H9 (cell line): ENCODE measurements around the gene CSMD2. TPM values are rescaled to one million over a fixed set of nuclear protein-coding genes. Genes with fewer than 3 reads are reported as not detected.
A peak's percentile ranks its signal among the peaks of the same experiment; 100 is the strongest.

Source experiments
- DNase-seq: peaks from one replicate; pipeline ENCODE4 v3.0.0-alpha.2; 2017
- H2AFZ ChIP-seq: one replicate; pipeline ENCODE4 v1.6.1; 2013; ENCODE audit warnings: mild to moderate bottlenecking, low read length, control low read depth, moderate library complexity
- H2AK5ac ChIP-seq: 2 replicates; pipeline ENCODE4 v1.6.1; 2013; ENCODE audit warnings: low read length, control low read depth, mixed read lengths; ENCODE audit not compliant: insufficient read length
- H2BK120ac ChIP-seq: one replicate; pipeline ENCODE4 v1.6.1; 2013; ENCODE audit warnings: low read depth, mild to moderate bottlenecking, low read length, control low read depth, inconsistent platforms; ENCODE audit not compliant: poor library complexity, severe bottlenecking
- H2BK12ac ChIP-seq: 2 replicates; pipeline ENCODE4 v1.6.1; 2013; ENCODE audit warnings: low read length, control low read depth, mixed read lengths, low read depth; ENCODE audit not compliant: insufficient read length
- H2BK15ac ChIP-seq: 2 replicates; pipeline ENCODE4 v1.6.1; 2013; ENCODE audit warnings: low read depth, low read length, control low read depth
- H2BK20ac ChIP-seq: one replicate; pipeline ENCODE4 v1.6.1; 2013; ENCODE audit warnings: low read depth, mild to moderate bottlenecking, low read length, control low read depth, inconsistent platforms; ENCODE audit not compliant: poor library complexity, severe bottlenecking
- H2BK5ac ChIP-seq: 2 replicates; pipeline ENCODE4 v1.6.1; 2013; ENCODE audit warnings: low read length, control low read depth, mixed read lengths; ENCODE audit not compliant: insufficient read length
- H3K14ac ChIP-seq: 2 replicates; pipeline ENCODE4 v1.6.1; 2013; ENCODE audit warnings: low read length, control low read depth; ENCODE audit not compliant: insufficient read depth
- H3K18ac ChIP-seq: 2 replicates; pipeline ENCODE4 v1.6.1; 2013; ENCODE audit warnings: low read depth, mild to moderate bottlenecking, mixed read lengths, low read length, control low read depth; ENCODE audit not compliant: insufficient read length
- H3K23ac ChIP-seq: 2 replicates; pipeline ENCODE4 v1.6.1; 2013; ENCODE audit warnings: low read length, control low read depth, mixed read lengths, low read depth; ENCODE audit not compliant: insufficient read length
- H3K23me2 ChIP-seq: 2 replicates; pipeline ENCODE4 v1.6.1; 2013; ENCODE audit warnings: low read depth, mild to moderate bottlenecking, mixed read lengths, low read length, control low read depth; ENCODE audit not compliant: insufficient read length, poor library complexity, severe bottlenecking
- H3K27ac ChIP-seq: 2 replicates; pipeline ENCODE4 v1.5.1; 2013; ENCODE audit warnings: low read length, control low read depth, mixed read lengths, low read depth; ENCODE audit not compliant: insufficient read length
- H3K27me3 ChIP-seq: 2 replicates; pipeline ENCODE4 v1.6.1; 2013; ENCODE audit warnings: low read length, control low read depth, inconsistent platforms; ENCODE audit not compliant: insufficient read depth
- H3K4ac ChIP-seq: 2 replicates; pipeline ENCODE4 v1.6.1; 2013; ENCODE audit warnings: low read depth, mild to moderate bottlenecking, control low read depth, inconsistent platforms, low read length, moderate library complexity
- H3K4me1 ChIP-seq: 2 replicates; pipeline ENCODE4 v1.6.1; 2013; ENCODE audit warnings: low read length, control low read depth, inconsistent platforms; ENCODE audit not compliant: insufficient read depth
- H3K4me2 ChIP-seq: 2 replicates; pipeline ENCODE4 v1.6.1; 2013; ENCODE audit warnings: low read length, control low read depth, mixed read lengths; ENCODE audit not compliant: insufficient read length, insufficient read depth
- H3K56ac ChIP-seq: 2 replicates; pipeline ENCODE4 v1.6.1; 2013; ENCODE audit warnings: low read depth, mild to moderate bottlenecking, mixed read lengths, low read length, control low read depth; ENCODE audit not compliant: insufficient read length
- H3K79me1 ChIP-seq: 2 replicates; pipeline ENCODE4 v1.6.1; 2013; ENCODE audit warnings: low read depth, mild to moderate bottlenecking, moderate library complexity, low read length, control low read depth, inconsistent platforms; ENCODE audit not compliant: insufficient read depth, poor library complexity, severe bottlenecking
- H3K79me2 ChIP-seq: 2 replicates; pipeline ENCODE4 v1.6.1; 2013; ENCODE audit warnings: low read length, control low read depth, inconsistent platforms; ENCODE audit not compliant: insufficient read depth
- H3K9ac ChIP-seq: 2 replicates; pipeline ENCODE4 v1.6.1; 2013; ENCODE audit warnings: low read length, control low read depth, mixed read lengths; ENCODE audit not compliant: insufficient read length; ENCODE audit errors: extremely low read depth
- H3K9me3 ChIP-seq: one replicate; pipeline ENCODE4 v1.6.1; 2013; ENCODE audit warnings: low read depth, low read length, inconsistent platforms; ENCODE audit not compliant: control insufficient read depth
- H3T11ph ChIP-seq: one replicate; pipeline ENCODE4 v1.6.1; 2013; ENCODE audit warnings: mild to moderate bottlenecking, low read length, control low read depth, inconsistent platforms
- H4K20me1 ChIP-seq: one replicate; pipeline ENCODE4 v1.6.1; 2013; ENCODE audit not compliant: control insufficient read depth, insufficient read length, insufficient read depth
- H4K5ac ChIP-seq: 2 replicates; pipeline ENCODE4 v1.6.1; 2013; ENCODE audit warnings: low read depth, mild to moderate bottlenecking, mixed read lengths, low read length, control low read depth; ENCODE audit not compliant: insufficient read length
- H4K8ac ChIP-seq: replicated peaks from 2 replicates; pipeline ENCODE4 v1.6.1; 2013; ENCODE audit warnings: low read length, control low read depth, mixed read lengths, low read depth; ENCODE audit not compliant: insufficient read length
- H4K91ac ChIP-seq: 2 replicates; pipeline ENCODE4 v1.6.1; 2013; ENCODE audit warnings: low read depth, mild to moderate bottlenecking, moderate library complexity, mixed read lengths, low read length, control low read depth; ENCODE audit not compliant: insufficient read length
- H3K27ac Mint-ChIP-seq, 3 experiments: 2 replicates in 2 of 3; 3 replicates in 1 of 3; pipeline ENCODE4 v1.8.0; 2020 to 2021; ENCODE audit warnings: mixed read lengths in 3 of 3, mild to moderate bottlenecking in 1 of 3, moderate library complexity in 1 of 3
- H3K27me3 Mint-ChIP-seq: 2 replicates; pipeline ENCODE4 v1.8.0; 2021; ENCODE audit warnings: low read depth, mild to moderate bottlenecking, moderate library complexity, mixed read lengths
- H3K36me3 Mint-ChIP-seq, 3 experiments: 2 replicates in 2 of 3; 3 replicates in 1 of 3; pipeline ENCODE4 v1.8.0; 2020 to 2021; ENCODE audit warnings: low read depth in 3 of 3, mixed read lengths in 3 of 3; ENCODE audit not compliant: insufficient read depth in 1 of 3
- H3K4me1 Mint-ChIP-seq, 2 experiments: 2 replicates each; pipeline ENCODE4 v1.8.0; 2020; ENCODE audit warnings: mixed read lengths in 2 of 2
- H3K4me3 Mint-ChIP-seq, 2 experiments: 2 replicates in 1 of 2; 3 replicates in 1 of 2; pipeline ENCODE4 v1.8.0; 2020 to 2021; ENCODE audit warnings: mild to moderate bottlenecking in 2 of 2, mixed read lengths in 2 of 2, moderate library complexity in 1 of 2
- H3K9me3 Mint-ChIP-seq, 2 experiments: 2 replicates in 1 of 2; 3 replicates in 1 of 2; pipeline ENCODE4 v1.8.0; 2020; ENCODE audit warnings: mild to moderate bottlenecking in 2 of 2, mixed read lengths in 2 of 2, moderate library complexity in 1 of 2
- CTCF ChIP-seq: fragments of 200-600 bp; sonication (generic); conservative IDR thresholded peaks from 3 replicates; pipeline ENCODE4 v1.8.0; 2021; ENCODE audit warnings: antibody characterized with exemption, mild to moderate bottlenecking
- WGBS: extraction: QIAGEN DNeasy Blood & Tissue Kit; methylation state at CpG from one replicate; pipeline ENCODE4 v1.1.7; 2013; ENCODE audit warnings: missing lambda C conversion rate, low lambda C conversion rate, mixed read lengths; ENCODE audit not compliant: insufficient read length; ENCODE audit errors: extremely low coverage; 5-methylcytosine and 5-hydroxymethylcytosine counted together
- total RNA-seq: library from RNA; stranded (reverse); gene quantifications from 2 replicates; pipeline ENCODE4 v1.2.1, GENCODE V29; 2021

CSMD2 gene
- total RNA-seq, 1 experiment from 2014 or later, result 6.4 TPM

GRCh38 chr1:33864460-33865389, 300.3 kb downstream of the CSMD2 start:
- H4K20me1 ChIP-seq, result no peaks in the 10 kb centered on the region
- WGBS, result no CpG with 5 or more reads among the region's 14 CpGs
- no peak overlapping the region for H2BK15ac ChIP-seq
- no peak overlapping the region for H2BK20ac ChIP-seq
- H3K27ac ChIP-seq, result no peak overlapping the region
- no peak overlapping the region; a peak in 1 of 7 replicates for H3K27ac Mint-ChIP-seq
- peaks cover 4 to 6% of the 10 kb centered on the region in 2 experiments; a peak in 4 of 5 replicates for H3K9me3 Mint-ChIP-seq
- no peak overlapping the region for H2BK5ac ChIP-seq
- H2BK120ac ChIP-seq, result no peak overlapping the region
- no peak overlapping the region for H2AFZ ChIP-seq
- H3K18ac ChIP-seq, result peak overlapping the region; percentile 25
- H3K27me3 Mint-ChIP-seq, result no peaks in the 10 kb centered on the region; the same call in 1 of the 2 replicates
- peaks cover 4 to 11% (median 6%) of the 10 kb centered on the region in 3 experiments; a peak in 5 of 7 replicates for H3K36me3 Mint-ChIP-seq
- no peaks in the 10 kb centered on the region; the same call in 1 of the 2 replicates for H3K79me2 ChIP-seq
- no peaks in the 10 kb centered on the region for H3K27me3 ChIP-seq
- peaks cover 12 to 16% of the 10 kb centered on the region in 2 experiments for H3K4me1 Mint-ChIP-seq
- no peaks in the 10 kb centered on the region for H3K79me1 ChIP-seq
- no peak overlapping the region for H4K91ac ChIP-seq
- H3K4me1 ChIP-seq, result no peaks in the 10 kb centered on the region; the same call in 1 of the 2 replicates
- H3K4me2 ChIP-seq, result no peak overlapping the region
- H3K4me3 Mint-ChIP-seq, result no peak overlapping the region
- DNase-seq, result no peak
- TF ChIP-seq CTCF, result no peak
- H3K4ac ChIP-seq, result no peak overlapping the region
- H3K14ac ChIP-seq, result no peak overlapping the region
- no peaks in the 10 kb centered on the region for H3K9me3 ChIP-seq
- H4K5ac ChIP-seq, result no peak overlapping the region
- H2AK5ac ChIP-seq, result no peak overlapping the region
- no peak overlapping the region for H3K23ac ChIP-seq
- no peak overlapping the region for H2BK12ac ChIP-seq
- no peaks in the 10 kb centered on the region for H3K23me2 ChIP-seq
- no peak overlapping the region for H3K56ac ChIP-seq
- no peak overlapping the region for H4K8ac ChIP-seq
- no peak overlapping the region for H3T11ph ChIP-seq
- H3K9ac ChIP-seq, result no peak overlapping the region
